Fibroblast of lung (primary cell): ENCODE measurements around the gene IL27RA. TPM values are rescaled to one million over a fixed set of nuclear protein-coding genes. Genes with fewer than 3 reads are reported as not detected.

Experiments
- DNase-seq, 2 donors: peaks; one replicate each; pipeline versions ENCODE4 v3.0.0 to v3.0.0-alpha.2; 2010; ENCODE audit warnings: low read depth in 2 of 2
- H2AFZ ChIP-seq: 2 replicates; pipeline ENCODE4 v1.5.1; 2012; ENCODE audit warnings: low read length, control low read depth, inconsistent platforms
- H3K27ac ChIP-seq: 2 replicates; pipeline ENCODE4 v1.5.1; 2011; ENCODE audit warnings: low read length, control low read depth; ENCODE audit not compliant: insufficient read depth
- H3K27me3 ChIP-seq: 2 replicates; pipeline ENCODE4 v1.5.1; 2011; ENCODE audit warnings: mild to moderate bottlenecking, low read length; ENCODE audit not compliant: control insufficient read depth, insufficient read depth
- H3K36me3 ChIP-seq: 2 replicates; pipeline ENCODE4 v1.5.1; 2011; ENCODE audit warnings: low read length; ENCODE audit not compliant: control insufficient read depth, insufficient read depth
- H3K4me1 ChIP-seq: 2 replicates; pipeline ENCODE4 v1.5.1; 2011; ENCODE audit warnings: low read length; ENCODE audit not compliant: control insufficient read depth, insufficient read depth; ENCODE audit errors: extremely low read depth
- H3K4me2 ChIP-seq: 2 replicates; pipeline ENCODE4 v1.5.1; 2011; ENCODE audit warnings: low read length, control low read depth; ENCODE audit not compliant: insufficient read depth; ENCODE audit errors: extremely low read depth
- H3K4me3 ChIP-seq, 4 experiments: fragments of 200-600 bp in 1 of 4; sonication (generic) in 1 of 4; replicated peaks in 1 of 4; 2 replicates each; pipeline ENCODE4 v1.5.1; 2011 to 2016; ENCODE audit warnings: low read length in 4 of 4, low read depth in 3 of 4, mild to moderate bottlenecking in 3 of 4, control low read depth in 2 of 4, inconsistent platforms in 1 of 4, mixed read lengths in 1 of 4; ENCODE audit not compliant: insufficient read depth in 1 of 4; ENCODE audit errors: control extremely low read depth in 1 of 4
- H3K79me2 ChIP-seq: 2 replicates; pipeline ENCODE4 v1.5.1; 2012; ENCODE audit warnings: mild to moderate bottlenecking, low read length, inconsistent platforms; ENCODE audit not compliant: control insufficient read depth, insufficient read depth
- H3K9ac ChIP-seq: 2 replicates; pipeline ENCODE4 v1.5.1; 2011; ENCODE audit warnings: mild to moderate bottlenecking, low read length, control low read depth; ENCODE audit not compliant: insufficient read depth
- H3K9me3 ChIP-seq: 2 replicates; pipeline ENCODE4 v1.5.1; 2012; ENCODE audit warnings: low read depth, low read length; ENCODE audit not compliant: control insufficient read depth, insufficient read depth
- H4K20me1 ChIP-seq: 2 replicates; pipeline ENCODE4 v1.5.1; 2011; ENCODE audit warnings: low read length; ENCODE audit not compliant: control insufficient read depth, insufficient read depth; ENCODE audit errors: extremely low read depth
- CTCF ChIP-seq, 2 donors: IDR thresholded peaks in 1 of 2; conservative IDR thresholded peaks in 1 of 2; 1 replicate in 1 of 2; 2 replicates in 1 of 2; pipeline ENCODE4 v1.5.1; 2011 to 2012; ENCODE audit warnings: low read length in 2 of 2, control low read depth in 1 of 2, inconsistent platforms in 1 of 2, low read depth in 1 of 2, mild to moderate bottlenecking in 1 of 2
- EZH2 ChIP-seq: IDR thresholded peaks from 2 replicates; pipeline ENCODE4 v1.5.1; 2012; ENCODE audit warnings: low read length, control low read depth, mild to moderate bottlenecking; ENCODE audit errors: missing control alignments
- polyA plus RNA-seq, 2 donors: library from polyadenylated mRNA; depleted of rRNA in 1 of 2; stranded (reverse) in 1 of 2; unstranded in 1 of 2; fragments of >200 nt; gene quantifications; 2 replicates each; pipeline ENCODE4 v1.2.1, GENCODE V29; 2011 to 2012; ENCODE audit warnings: missing spikeins in 1 of 2
- total RNA-seq: library from RNA; depleted of rRNA; stranded (reverse); fragments of >200 nt; gene quantifications from 2 replicates; pipeline ENCODE4 v1.2.1, GENCODE V29; 2014

The IL27RA gene
- total and polyA plus RNA-seq, 2 donors (not counting 1 experiment from before 2014, with no cell fraction given), result 0.84 to 2.1 TPM

GRCh38 chr19:14027856-14028450, 3.6 kb upstream of the IL27RA start, which contains the start of gene RLN3:
TSS of gene RLN3 (plus strand) at chr19:14028148. CDS start at chr19:14028205, 57 bp downstream.
- Histone ChIP-seq H4K20me1 (no peaks in the 10 kb centered on the region), H3K36me3 (no peaks in the 10 kb centered on the region), H3K27ac (no peak within 1 kb of the TSS), H3K27me3 (peaks cover 8% of the 10 kb centered on the region), H3K9me3 (no peaks in the 10 kb centered on the region), H3K4me2 (no peak within 1 kb of the TSS), H3K9ac (no peak within 1 kb of the TSS), H3K4me3 (no peak within 1 kb of the TSS), H2AFZ (no peak within 1 kb of the TSS), H3K79me2 (no peaks in the 10 kb centered on the region), H3K4me1 (peaks cover 5% of the 10 kb centered on the region)
- no peak for DNase-seq
- TF ChIP-seq CTCF (conservative IDR thresholded peaks at IDR 0.05 in 1 of 2, IDR thresholded peaks at IDR 0.05 in 1 of 2; ENCODE audit: low read depth in 1 of 2, low read length in 2 of 2), result no peak
- TF ChIP-seq EZH2, result no peak

GRCh38 chr19:14028901-14029300, 2.7 kb upstream of the IL27RA start:
- Histone ChIP-seq H3K4me3 (no peak overlapping the region), H3K4me2 (no peak overlapping the region), H3K79me2 (no peaks in the 10 kb centered on the region), H3K4me1 (peaks cover under 1% of the 10 kb centered on the region), H3K9ac (no peak overlapping the region), H3K9me3 (no peaks in the 10 kb centered on the region), H3K27me3 (peaks cover 8% of the 10 kb centered on the region), H2AFZ (no peak overlapping the region), H4K20me1 (no peaks in the 10 kb centered on the region), H3K27ac (no peak overlapping the region), H3K36me3 (no peaks in the 10 kb centered on the region)
- TF ChIP-seq CTCF (conservative IDR thresholded peaks at IDR 0.05 in 1 of 2, IDR thresholded peaks at IDR 0.05 in 1 of 2; ENCODE audit: low read depth in 1 of 2, low read length in 2 of 2) (no peak), EZH2 (no peak)
- DNase-seq, result no peak

- no peaks in the 10 kb centered on the region for H3K36me3 ChIP-seq
- no peak overlapping the region for H3K27ac ChIP-seq
- H3K4me3 ChIP-seq, result peak overlapping the region in 2 of 4 experiments; percentile 68 to 73
- no peak overlapping the region for H2AFZ ChIP-seq
- no peaks in the 10 kb centered on the region for H4K20me1 ChIP-seq
- no peaks in the 10 kb centered on the region for H3K79me2 ChIP-seq
- DNase-seq, result no peak
- peak overlapping the region; percentile 23 for H3K9ac ChIP-seq
- no peaks in the 10 kb centered on the region for H3K4me1 ChIP-seq
- TF ChIP-seq EZH2 (no peak), CTCF (conservative IDR thresholded peaks at IDR 0.05 in 1 of 2, IDR thresholded peaks at IDR 0.05 in 1 of 2; ENCODE audit: low read depth in 1 of 2, low read length in 2 of 2) (no peak)
- peak overlapping the region; percentile 97 for H3K4me2 ChIP-seq
- H3K27me3 ChIP-seq, result peaks cover 8% of the 10 kb centered on the region
- no peaks in the 10 kb centered on the region for H3K9me3 ChIP-seq
These were observed 404 bp upstream of the IL27RA start for GRCh38 chr19:14030997-14031718.
